Anterior cingulate cortex (tissue), 58 donors: ENCODE measurements around the gene CES1.
A peak's percentile ranks its signal among the peaks of the same experiment; 100 is the strongest.
"Not testable (repeated sequence)": the region's sequence is repeated elsewhere in the genome, so short reads cannot be mapped to it uniquely, and the experiment has no call there.

Source experiments
- DNase-seq, 58 donors: peaks; one replicate each; lab custom pipeline; 2025; lab: John Stamatoyannopoulos, UW

Gene CES1

GRCh38 chr16:55832773-55833691, at the start of gene CES1:
Gene CES1 (minus strand): TSS chr16:55833096. CDS start chr16:55833055, 41 bp downstream.
- peak in 1 of 58 donors; percentile 26 for DNase-seq

- no peak for DNase-seq
Measured at GRCh38 chr16:55876854-55877253, 44.0 kb upstream of the CES1 start.

- no peak for DNase-seq
Measured at GRCh38 chr16:55875273-55875672, 42.4 kb upstream of the CES1 start, which contains the start of gene CES5A. Gene CES5A (minus strand): TSS chr16:55875373. CDS start chr16:55875221, 152 bp downstream.

- DNase-seq = no peak
Measured at GRCh38 chr16:55873122-55873521, 40.2 kb upstream of the CES1 start.

GRCh38 chr16:55872130-55872529, 39.2 kb upstream of the CES1 start:
- DNase-seq = no peak

GRCh38 chr16:55871411-55872038, 38.6 kb upstream of the CES1 start:
- DNase-seq = no peak

GRCh38 chr16:55868980-55869379, 36.1 kb upstream of the CES1 start:
- DNase-seq = no peak

GRCh38 chr16:55868137-55868536, 35.2 kb upstream of the CES1 start:
- DNase-seq = no peak

GRCh38 chr16:55861288-55861687, 28.4 kb upstream of the CES1 start:
- no peak for DNase-seq

GRCh38 chr16:55857650-55858049, 24.8 kb upstream of the CES1 start:
- DNase-seq = not testable (repeated sequence)

GRCh38 chr16:55856950-55857349, 24.1 kb upstream of the CES1 start:
- DNase-seq = no peak

GRCh38 chr16:55853114-55853513, 20.2 kb upstream of the CES1 start:
- no peak for DNase-seq

- DNase-seq = no peak
Measured at GRCh38 chr16:55849536-55849935, 16.6 kb upstream of the CES1 start.

GRCh38 chr16:55846598-55847346, 13.9 kb upstream of the CES1 start:
- DNase-seq = no peak

GRCh38 chr16:55843105-55843395, 10.2 kb upstream of the CES1 start:
- DNase-seq = no peak

- peak in 13 of 58 donors; percentile 1 to 51 (median 11) for DNase-seq
Measured at GRCh38 chr16:55842369-55843104, 9.6 kb upstream of the CES1 start.

GRCh38 chr16:55839115-55839514, 6.2 kb upstream of the CES1 start:
- no peak for DNase-seq

- DNase-seq = no peak
Measured at GRCh38 chr16:55836158-55836611, 3.3 kb upstream of the CES1 start.

- DNase-seq = peak in 5 of 58 donors; percentile 2 to 51 (median 15)
Measured at GRCh38 chr16:55835581-55835980, 2.7 kb upstream of the CES1 start.

- DNase-seq = not testable (repeated sequence)
Measured at GRCh38 chr16:55835173-55835572, 2.3 kb upstream of the CES1 start.
